Activated CD4-positive, alpha-beta T cell treated with anti-CD3 and anti-CD28 coated beads for 36 hours (primary cell): ENCODE results near the gene GNL2. TPM values are rescaled to one million over a fixed set of nuclear protein-coding genes. Genes with fewer than 3 reads are reported as not detected.
A peak's percentile ranks its signal among the peaks of the same experiment; 100 is the strongest.
"Not testable (repeated sequence)": the region's sequence is repeated elsewhere in the genome, so short reads cannot be mapped to it uniquely, and the experiment has no call there.

Experiments
- ATAC-seq: fragments of 200-7000 bp; cut with Tn5 transposase; one replicate; pipeline ENCODE4 v1.10.0; 2021; ENCODE audit warnings: mild to moderate bottlenecking, moderate library complexity
- CTCF ChIA-PET: fragments of 350-600 bp; sonication (Branson Sonifier 250); formaldehyde crosslinking; loops from one replicate; lab custom pipeline; 2021; ENCODE audit warnings: antibody characterized with exemption; lab: Charles Lee
- POLR2A ChIA-PET: fragments of 350-600 bp; sonication (Branson Sonifier 250); formaldehyde crosslinking; loops from one replicate; lab custom pipeline; 2021; ENCODE audit warnings: antibody characterized with exemption, inconsistent platforms; lab: Charles Lee
- DNase-seq: peaks from one replicate; pipeline ENCODE4 v3.0.0-alpha.2; 2020
- H3K27ac Mint-ChIP-seq: one replicate; pipeline ENCODE4 v1.8.0; 2021; ENCODE audit warnings: mixed read lengths
- H3K27me3 Mint-ChIP-seq: one replicate; pipeline ENCODE4 v1.8.0; 2021; ENCODE audit warnings: mixed read lengths
- H3K36me3 Mint-ChIP-seq: one replicate; pipeline ENCODE4 v1.8.0; 2021; ENCODE audit warnings: low read depth, mixed read lengths
- H3K4me1 Mint-ChIP-seq: one replicate; pipeline ENCODE4 v1.8.0; 2021; ENCODE audit warnings: mixed read lengths
- H3K4me3 Mint-ChIP-seq: one replicate; pipeline ENCODE4 v1.8.0; 2021; ENCODE audit warnings: mild to moderate bottlenecking, moderate library complexity, mixed read lengths
- H3K9me3 Mint-ChIP-seq: one replicate; pipeline ENCODE4 v1.8.0; 2021; ENCODE audit warnings: low read depth, mixed read lengths
- intact Hi-C, 2 experiments: fragments of 100-400 bp; cut with DNase I in 1 of 2; cut with micrococcal nuclease in 1 of 2; formaldehyde crosslinking; loops; one replicate each; pipeline versions ENCODE4 v1.14.2 to v1.15.1; 2022 to 2024; cut with DNase I, micrococcal nuclease
- total RNA-seq, 2 experiments: library from RNA; stranded (reverse); gene quantifications; one replicate each; pipeline ENCODE4 v1.2.3, GENCODE V29; 2021

The GNL2 gene
- total RNA-seq, 2 experiments from 2014 or later, result 82.3 to 98.8 TPM

DNA sequence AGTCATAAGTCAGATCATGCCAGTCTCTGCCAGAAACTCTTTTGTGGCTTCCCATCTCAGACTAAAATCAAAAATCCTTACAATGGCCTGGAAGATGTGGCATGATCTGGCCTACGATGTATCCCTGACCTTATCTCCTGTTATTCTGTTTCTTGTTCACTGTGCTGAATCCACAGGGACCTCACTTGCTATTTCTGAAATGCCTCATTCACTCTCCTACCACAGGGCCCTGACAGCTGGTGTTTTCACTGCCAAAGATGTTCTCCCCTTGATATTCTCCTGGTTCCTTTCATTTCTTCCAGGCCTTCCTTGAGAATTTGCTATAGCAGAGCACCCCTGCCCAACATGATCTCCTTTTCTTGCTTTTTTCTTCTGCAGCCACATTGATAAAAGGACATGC lies 37.3 kb downstream of the GNL2 start:
- Mint-ChIP-seq H3K4me1 (peaks cover 3% of the 10 kb centered on the region), H3K9me3 (no peaks in the 10 kb centered on the region), H3K27me3 (no peaks in the 10 kb centered on the region), H3K4me3 (no peak overlapping the region), H3K27ac (no peak overlapping the region), H3K36me3 (peaks cover 6% of the 10 kb centered on the region)
- ChIA-PET POLR2A (no interaction called here), CTCF (interaction anchor here (0.6 kb wide), 1 partner anchor 12 kb away, joined by 3 read pairs; no protein-coding TSS in a partner anchor)
- ATAC-seq (no peak), DNase-seq (no peak)
- intact Hi-C loops, result no loop called here

DNA sequence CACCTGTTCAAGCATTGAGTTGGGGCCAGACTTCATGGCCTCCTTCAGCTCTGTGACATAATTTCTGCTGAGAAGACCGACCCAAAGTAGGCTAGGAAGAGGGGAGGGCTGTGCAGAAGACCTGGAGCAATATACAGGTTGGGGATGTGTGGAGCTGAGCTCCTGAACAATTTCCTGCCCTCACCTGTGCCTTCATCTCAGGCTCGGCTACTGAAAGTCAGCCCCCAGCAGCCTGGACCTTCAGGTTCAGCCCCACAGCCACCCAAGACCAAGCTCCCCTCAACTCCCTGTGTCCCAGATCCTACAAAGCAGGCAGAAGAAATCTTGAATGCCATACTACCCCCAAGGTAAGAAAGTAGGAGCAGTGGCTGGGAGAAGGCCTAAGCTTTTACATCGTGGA lies 38.3 kb downstream of the GNL2 start:
- intact Hi-C loops, result no loop called here

DNA sequence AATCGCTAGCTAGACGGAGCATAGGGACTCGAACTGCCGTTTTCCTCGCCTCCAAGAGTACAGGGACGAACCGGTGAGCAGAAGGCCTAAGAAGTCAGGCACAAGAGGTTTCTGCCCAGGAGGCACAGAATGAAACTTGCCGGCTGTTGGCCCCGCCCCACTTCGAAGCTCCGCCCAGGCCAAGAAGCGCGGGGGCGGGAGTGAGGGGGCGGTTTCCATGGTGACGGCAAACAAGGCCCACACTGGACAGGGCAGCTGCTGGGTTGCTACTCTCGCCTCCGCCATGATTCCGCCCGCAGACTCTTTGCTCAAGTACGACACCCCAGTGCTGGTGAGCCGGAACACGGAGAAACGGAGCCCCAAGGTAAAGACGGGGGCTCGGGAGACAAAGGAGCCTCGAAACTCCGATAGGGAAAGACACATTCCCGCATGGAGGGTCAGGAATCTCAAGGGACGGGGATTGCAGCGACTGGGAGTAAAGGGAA lies 39.0 kb downstream of the GNL2 start, which contains the start of gene DNALI1:
DNALI1 (plus strand) TSS at position 229 of the 485 bp plus-strand sequence; CDS start at position 284, 55 bp downstream.
- Mint-ChIP-seq H3K9me3 (no peaks in the 10 kb centered on the region), H3K27ac (no peak within 1 kb of the TSS), H3K4me1 (peaks cover 20% of the 10 kb centered on the region), H3K27me3 (no peaks in the 10 kb centered on the region), H3K36me3 (peaks cover 17% of the 10 kb centered on the region), H3K4me3 (no peak within 1 kb of the TSS)
- DNase-seq, result peak; percentile 61
- ChIA-PET POLR2A (no interaction called here), CTCF (no interaction called here)
- peak; percentile 30 for ATAC-seq
- intact Hi-C loops, result no loop called here

More for the DNA sequence above, 38.3 kb downstream of the GNL2 start:
- Mint-ChIP-seq H3K9me3 (no peaks in the 10 kb centered on the region), H3K36me3 (peaks cover 14% of the 10 kb centered on the region), H3K27ac (no peak overlapping the region), H3K4me1 (peaks cover 14% of the 10 kb centered on the region), H3K27me3 (no peaks in the 10 kb centered on the region), H3K4me3 (no peak overlapping the region)
- ChIA-PET POLR2A (interaction anchor here (0.5 kb wide), 1 partner anchor 71 kb away, joined by 3 read pairs; no protein-coding TSS in a partner anchor), CTCF (no interaction called here)
- DNase-seq (no peak), ATAC-seq (no peak)

DNA sequence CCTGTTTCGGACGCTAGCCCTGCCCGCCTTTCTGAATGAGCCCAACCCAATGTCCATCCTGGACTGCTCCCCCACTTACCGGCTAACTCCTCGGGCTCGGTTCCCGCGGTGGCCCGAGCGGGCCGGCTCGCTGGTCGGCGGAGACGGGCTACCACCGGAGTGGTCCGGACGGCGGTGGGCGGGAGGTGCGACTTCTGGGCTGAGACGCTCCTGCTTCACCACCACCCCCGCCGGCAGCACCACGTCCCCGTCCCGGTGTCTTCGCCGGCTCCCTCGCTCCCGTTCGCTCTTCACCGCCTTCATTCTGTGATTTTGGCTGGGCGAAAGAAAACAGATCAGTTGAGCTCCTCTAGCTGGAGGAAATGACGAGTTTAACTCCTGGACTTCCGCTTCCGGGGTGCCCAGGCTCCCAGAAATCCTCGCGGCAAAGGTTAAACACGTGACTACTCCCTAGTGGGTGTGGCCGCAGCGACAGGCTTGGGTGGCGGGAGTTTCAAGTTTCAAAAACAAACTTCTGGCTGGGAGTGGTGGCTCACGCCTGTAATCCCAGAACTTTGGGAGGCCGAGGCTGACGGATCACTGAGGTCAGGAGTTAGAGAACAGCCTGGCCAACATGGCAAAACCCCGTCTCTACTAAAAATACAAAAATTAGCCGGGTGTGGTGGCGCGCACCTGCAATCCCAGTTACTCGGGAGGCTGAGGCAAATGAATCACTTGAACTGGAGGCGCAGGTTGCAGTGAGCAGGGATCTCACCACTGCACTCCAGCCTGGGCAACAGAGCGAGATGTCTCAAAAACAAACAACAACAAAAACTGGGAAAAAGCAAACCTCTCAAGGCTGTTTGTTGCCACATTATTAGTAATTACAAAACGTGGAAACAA lies 41.6 kb downstream of the GNL2 start, which contains the start of gene SNIP1:
SNIP1 (minus strand) TSS at position 367 of the 882 bp plus-strand sequence; CDS start at position 303, 64 bp downstream.
- DNase-seq, result peak; percentile 95
- Mint-ChIP-seq H3K36me3 (peaks cover 30% of the 10 kb centered on the region), H3K9me3 (no peaks in the 10 kb centered on the region), H3K4me1 (peaks cover 36% of the 10 kb centered on the region), H3K27ac (peak within 1 kb of the TSS; percentile 95), H3K27me3 (no peaks in the 10 kb centered on the region), H3K4me3 (peak within 1 kb of the TSS; percentile 92)
- peak; percentile 93 for ATAC-seq
- POLR2A ChIA-PET, result interaction anchor here (0.5 to 2.0 kb wide), 6 partner anchors 25 to 254 kb away, joined by 3 to 8 read pairs (median 5); partner anchors contain the start of genes C1orf122, MEAF6 and YRDC
- intact Hi-C loops, result loop anchor here (1.0 to 5.0 kb wide), 9 partner anchors 40 to 305 kb away; partner anchors contain the start of genes MEAF6 (in 2 of the 2), ZC3H12A (in 2 of the 2), GNL2 (in 1 of the 2) and MTF1 (in 1 of the 2)
- CTCF ChIA-PET, result interaction anchor here (0.6 to 2.4 kb wide), 10 partner anchors 11 to 306 kb away, joined by 3 to 9 read pairs (median 3); partner anchors contain the start of gene MEAF6

DNA sequence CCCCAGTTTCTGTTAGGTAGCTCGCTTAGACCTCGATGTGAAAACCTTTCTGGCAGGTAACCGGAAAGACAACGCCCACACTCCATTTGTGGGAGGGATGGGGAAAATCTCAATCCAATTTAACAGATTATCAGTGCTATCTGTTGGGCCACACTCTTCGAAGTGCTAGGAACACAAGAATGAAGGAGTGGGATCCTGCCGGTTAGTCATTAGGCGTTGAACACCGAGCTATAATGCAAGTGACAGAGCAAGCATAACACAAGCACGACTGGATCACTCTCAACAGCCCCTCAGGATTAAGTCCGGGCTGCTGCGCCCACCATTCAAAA lies 42.2 kb downstream of the GNL2 start:
- Mint-ChIP-seq H3K36me3 (peaks cover 34% of the 10 kb centered on the region), H3K27me3 (no peaks in the 10 kb centered on the region), H3K4me3 (peak overlapping the region; percentile 92), H3K4me1 (peaks cover 38% of the 10 kb centered on the region), H3K9me3 (no peaks in the 10 kb centered on the region), H3K27ac (peak overlapping the region; percentile 95)
- ChIA-PET POLR2A (interaction anchor here (0.6 to 2.0 kb wide), 3 partner anchors 39 to 255 kb away, joined by 4 to 8 read pairs (median 7); partner anchors contain the start of genes C1orf122, MEAF6 and YRDC), CTCF (interaction anchor here (0.6 to 2.4 kb wide), 7 partner anchors 11 to 270 kb away, joined by 3 to 9 read pairs (median 3); partner anchors contain the start of gene MEAF6)
- peak; percentile 17 for ATAC-seq
- intact Hi-C loops, result loop anchor here (5.0 kb wide), 2 partner anchors 81 to 96 kb away; partner anchors contain the start of gene ZC3H12A (in 1 of the 2)
- peak; percentile 25 for DNase-seq

DNA sequence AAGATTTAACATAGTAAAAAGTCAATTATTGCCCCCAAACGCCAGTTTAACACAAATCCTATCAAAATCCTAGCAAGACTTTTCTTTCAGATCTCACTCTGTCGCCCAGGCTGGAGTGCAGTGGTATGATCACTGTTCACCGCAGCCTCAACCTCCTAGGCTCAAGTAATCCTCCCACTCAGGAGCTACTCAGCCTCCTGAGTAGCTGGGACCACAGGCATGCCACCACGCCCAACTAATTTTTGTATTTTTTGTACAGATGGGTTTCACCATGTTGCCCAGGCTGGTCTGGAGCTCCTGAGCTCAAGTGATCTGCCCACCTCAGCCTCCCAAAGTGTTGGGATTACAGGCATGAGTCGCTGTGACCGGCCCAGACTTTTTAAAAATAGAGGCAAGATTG lies 46.4 kb downstream of the GNL2 start:
- peaks cover 36% of the 10 kb centered on the region for H3K4me1 Mint-ChIP-seq
- H3K27ac Mint-ChIP-seq, result peak overlapping the region; percentile 76
- ATAC-seq, result no peak
- CTCF ChIA-PET, result interaction anchor here (0.7 to 1.4 kb wide), 4 partner anchors 11 to 133 kb away, joined by 3 to 4 read pairs (median 3); partner anchors contain the start of genes GNL2 and MEAF6
- intact Hi-C loops, result no loop called here
- H3K9me3 Mint-ChIP-seq, result no peaks in the 10 kb centered on the region
- POLR2A ChIA-PET, result no interaction called here
- H3K36me3 Mint-ChIP-seq, result peaks cover 55% of the 10 kb centered on the region
- no peaks in the 10 kb centered on the region for H3K27me3 Mint-ChIP-seq
- no peak for DNase-seq
- no peak overlapping the region for H3K4me3 Mint-ChIP-seq

DNA sequence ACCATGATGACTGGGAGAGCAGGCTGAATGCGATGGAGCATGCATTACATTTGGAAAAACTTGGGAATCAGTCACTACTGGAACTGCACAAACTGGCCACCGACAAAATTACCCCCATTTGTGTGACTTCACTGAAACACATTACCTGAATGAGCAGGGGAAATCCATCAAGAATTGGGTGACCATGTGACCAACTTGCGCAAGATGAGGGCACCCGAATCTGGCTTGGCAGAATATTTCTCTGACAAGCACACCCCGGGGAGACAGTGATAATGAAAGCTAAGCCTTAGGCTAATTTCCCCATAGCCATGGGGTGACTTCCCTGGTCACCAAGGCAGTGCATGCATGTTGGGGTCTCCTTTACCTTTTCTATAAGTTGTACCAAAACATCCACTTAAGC lies 50.7 kb downstream of the GNL2 start:
- POLR2A ChIA-PET, result interaction anchor here (0.7 kb wide), 1 partner anchor 31 kb away, joined by 3 read pairs; the partner anchor contains the start of gene MEAF6
- CTCF ChIA-PET, result interaction anchor here (0.6 kb wide), 1 partner anchor 31 kb away, joined by 3 read pairs; the partner anchor contains the start of gene MEAF6

DNA sequence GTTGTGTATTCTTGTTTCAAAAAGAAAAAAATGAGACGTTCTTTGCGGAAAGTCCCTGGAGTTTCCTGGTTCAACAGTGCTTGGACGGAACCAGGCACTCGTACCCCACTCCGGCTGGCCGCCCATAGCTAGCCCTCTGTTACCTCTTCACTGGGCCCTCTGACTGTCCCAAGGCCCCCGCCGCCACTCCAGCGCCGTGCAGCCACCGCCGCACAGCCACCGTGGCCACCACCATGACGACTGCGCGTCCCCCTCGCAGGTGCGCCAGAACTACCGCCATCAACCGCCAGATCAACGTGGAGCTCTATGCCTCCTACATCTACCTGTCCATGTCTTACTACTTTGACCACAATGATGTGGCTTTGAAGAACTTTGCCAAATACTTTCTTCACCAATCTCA lies 51.2 kb downstream of the GNL2 start:
- no peak for DNase-seq
- Mint-ChIP-seq H3K4me3 (no peak overlapping the region), H3K4me1 (peaks cover 5% of the 10 kb centered on the region), H3K27ac (no peak overlapping the region), H3K27me3 (no peaks in the 10 kb centered on the region), H3K9me3 (no peaks in the 10 kb centered on the region), H3K36me3 (peaks cover 36% of the 10 kb centered on the region)
- ATAC-seq, result no peak
- ChIA-PET POLR2A (interaction anchor here (0.7 kb wide), 1 partner anchor 30 kb away, joined by 3 read pairs; the partner anchor contains the start of gene MEAF6), CTCF (interaction anchor here (0.6 kb wide), 1 partner anchor 30 kb away, joined by 3 read pairs; the partner anchor contains the start of gene MEAF6)
- intact Hi-C loops, result no loop called here

More for the DNA sequence above, 50.7 kb downstream of the GNL2 start:
- DNase-seq, result no peak
- no peaks in the 10 kb centered on the region for H3K9me3 Mint-ChIP-seq
- no peak overlapping the region for H3K27ac Mint-ChIP-seq
- ATAC-seq, result no peak
- intact Hi-C loops, result no loop called here
- H3K27me3 Mint-ChIP-seq, result no peaks in the 10 kb centered on the region
- peaks cover 10% of the 10 kb centered on the region for H3K4me1 Mint-ChIP-seq
- peaks cover 39% of the 10 kb centered on the region for H3K36me3 Mint-ChIP-seq
- H3K4me3 Mint-ChIP-seq, result no peak overlapping the region

DNA sequence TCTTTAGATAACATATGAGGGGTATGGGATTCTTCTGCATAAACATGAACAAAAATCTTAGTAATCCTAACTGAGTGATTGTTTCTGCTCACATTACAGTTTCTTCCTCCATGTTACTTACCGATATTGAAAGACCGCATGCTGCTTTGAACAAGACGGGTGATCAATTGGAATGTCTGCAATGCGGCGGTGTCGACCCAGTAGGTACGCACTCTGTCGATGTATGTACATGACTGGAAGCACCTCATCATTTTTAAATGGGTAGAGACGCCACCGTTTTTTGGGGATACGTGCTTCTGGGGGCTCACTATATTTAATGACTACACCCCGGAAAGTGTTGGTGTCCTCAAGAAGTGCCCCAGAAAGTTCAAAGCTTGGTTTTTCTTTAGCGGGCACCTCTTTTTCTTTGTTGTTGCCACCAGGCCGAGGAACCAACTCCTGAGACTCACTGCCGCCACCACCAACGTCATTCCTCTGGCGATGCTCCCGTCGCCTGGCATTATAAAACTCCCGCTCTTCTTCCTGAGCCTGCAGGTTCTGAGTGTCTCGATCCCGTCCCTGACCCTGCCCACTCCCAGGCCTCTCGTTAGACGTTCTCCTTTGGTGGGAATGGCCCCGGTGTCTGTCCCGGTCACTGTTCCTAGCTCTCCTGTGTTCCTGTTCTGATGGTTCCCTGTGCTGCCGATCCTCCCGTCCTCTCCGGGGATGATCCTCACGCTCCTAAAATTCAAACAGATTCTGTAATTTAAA lies 55.5 kb downstream of the GNL2 start:
- H3K27me3 Mint-ChIP-seq, result no peaks in the 10 kb centered on the region
- H3K4me1 Mint-ChIP-seq, result peaks cover 17% of the 10 kb centered on the region
- no peak overlapping the region for H3K4me3 Mint-ChIP-seq
- H3K9me3 Mint-ChIP-seq, result no peaks in the 10 kb centered on the region
- H3K36me3 Mint-ChIP-seq, result peaks cover 44% of the 10 kb centered on the region
- intact Hi-C loops, result no loop called here
- CTCF ChIA-PET, result interaction anchor here (1.0 kb wide), 2 partner anchors 25 to 142 kb away, joined by 3 to 6 read pairs; partner anchors contain the start of gene MEAF6
- ATAC-seq, result no peak
- DNase-seq, result no peak
- H3K27ac Mint-ChIP-seq, result no peak overlapping the region
- POLR2A ChIA-PET, result no interaction called here

DNA sequence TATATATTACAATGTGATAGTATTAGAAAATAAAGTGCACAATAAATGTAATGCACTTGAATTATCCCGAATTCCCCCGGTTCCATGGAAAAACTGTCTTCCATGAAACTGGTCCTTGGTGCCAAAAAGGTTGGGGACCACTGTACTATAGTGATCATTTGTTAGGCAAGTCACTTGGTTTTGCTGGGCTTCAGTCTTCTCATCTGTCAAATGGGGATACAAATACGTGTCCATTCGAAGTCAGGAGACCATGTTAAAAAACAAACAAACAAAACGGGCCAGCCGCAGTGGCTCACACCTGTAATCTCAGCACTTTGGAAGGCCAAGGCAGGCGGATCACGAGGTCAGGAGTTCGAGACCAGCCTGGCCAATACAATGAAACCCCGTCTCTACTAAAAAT lies 56.6 kb downstream of the GNL2 start:
- POLR2A ChIA-PET, H3K27me3 Mint-ChIP-seq, DNase-seq, H3K4me3 Mint-ChIP-seq, intact Hi-C loops, H3K9me3 Mint-ChIP-seq, ATAC-seq, H3K27ac Mint-ChIP-seq: not testable (repeated sequence)
- Mint-ChIP-seq H3K36me3 (peaks cover 43% of the 10 kb centered on the region), H3K4me1 (peaks cover 23% of the 10 kb centered on the region)
- CTCF ChIA-PET, result interaction anchor here (0.6 to 1.2 kb wide), 3 partner anchors 11 to 143 kb away, joined by 3 to 4 read pairs (median 4); no protein-coding TSS in a partner anchor
